H1 (cell line): Measurements from ENCODE around the gene COPZ1. TPM values are rescaled to one million over a fixed set of nuclear protein-coding genes. Genes with fewer than 3 reads are reported as not detected.
"Not testable (repeated sequence)": the region's sequence is repeated elsewhere in the genome, so short reads cannot be mapped to it uniquely, and the experiment has no call there.

Experiments
- CTCF ChIA-PET: fragments of 300-600 bp; sonication (Branson Sonifier 250); formaldehyde crosslinking; loops from one replicate; lab custom pipeline; 2021; ENCODE audit not compliant: partially characterized antibody; lab: Charles Lee
- POLR2A ChIA-PET: fragments of 300-600 bp; sonication (Branson Sonifier 250); formaldehyde crosslinking; loops from one replicate; lab custom pipeline; 2021; ENCODE audit warnings: inconsistent platforms; ENCODE audit not compliant: partially characterized antibody; lab: Charles Lee
- DNase-seq, 2 experiments: peaks; one replicate each; pipeline versions ENCODE4 v3.0.0 to v3.0.0-alpha.2; 2010 to 2022; ENCODE audit warnings: low spot score in 2 of 2, low read depth in 1 of 2, mixed read lengths in 1 of 2
- FAIRE-seq: peaks from 2 replicates; lab custom pipeline; 2011; peaks lifted over from hg19 to GRCh38; lab: Jason Lieb, UNC
- H2AFZ ChIP-seq: 2 replicates; pipeline ENCODE4 v1.8.1; 2012; ENCODE audit warnings: low read length, inconsistent platforms
- H2AK5ac ChIP-seq: 2 replicates; pipeline ENCODE4 v1.6.1; 2013; ENCODE audit warnings: low read depth, low read length
- H2BK120ac ChIP-seq: replicated peaks from 2 replicates; pipeline ENCODE3; 2013; ENCODE audit warnings: low read depth, low read length, inconsistent platforms
- H2BK12ac ChIP-seq: 2 replicates; pipeline ENCODE4 v1.6.1; 2013; ENCODE audit warnings: low read depth, low read length
- H2BK15ac ChIP-seq: 2 replicates; pipeline ENCODE4 v1.6.1; 2013; ENCODE audit warnings: low read length
- H2BK20ac ChIP-seq: 2 replicates; pipeline ENCODE4 v1.6.1; 2013; ENCODE audit warnings: low read length
- H2BK5ac ChIP-seq: 2 replicates; pipeline ENCODE4 v1.6.1; 2013; ENCODE audit warnings: low read depth, low read length
- H3K14ac ChIP-seq: 2 replicates; pipeline ENCODE4 v1.6.1; 2013; ENCODE audit warnings: inconsistent platforms; ENCODE audit not compliant: insufficient read length
- H3K18ac ChIP-seq: 2 replicates; pipeline ENCODE4 v1.6.1; 2013; ENCODE audit warnings: low read length; ENCODE audit errors: extremely low read depth
- H3K23ac ChIP-seq: 2 replicates; pipeline ENCODE4 v1.6.1; 2013; ENCODE audit warnings: inconsistent platforms; ENCODE audit not compliant: insufficient read length
- H3K23me2 ChIP-seq: 2 replicates; pipeline ENCODE4 v1.6.1; 2013; ENCODE audit warnings: low read depth, low read length
- H3K27ac ChIP-seq: 2 replicates; pipeline ENCODE4 v1.6.1; 2011; ENCODE audit warnings: low read depth, low read length, inconsistent platforms
- H3K27me3 ChIP-seq, 4 experiments: replicated peaks in 1 of 4; 1 replicate in 1 of 4; 2 replicates in 3 of 4; pipeline versions ENCODE4 v1.6.1 to v1.8.1; 2011 to 2013; ENCODE audit warnings: low read length in 3 of 4, mild to moderate bottlenecking in 3 of 4, inconsistent platforms in 2 of 4, mixed read lengths in 2 of 4, moderate library complexity in 1 of 4; ENCODE audit not compliant: control insufficient read depth in 3 of 4, insufficient read depth in 3 of 4; ENCODE audit errors: extremely low read depth in 1 of 4
- H3K36me3 ChIP-seq, 4 experiments: 2 replicates each; pipeline versions ENCODE4 v1.6.1 to v1.8.1; 2011 to 2013; ENCODE audit warnings: mild to moderate bottlenecking in 4 of 4, low read length in 3 of 4, moderate library complexity in 2 of 4, control low read depth in 1 of 4, inconsistent platforms in 1 of 4; ENCODE audit not compliant: insufficient read depth in 4 of 4, control insufficient read depth in 2 of 4
- H3K4ac ChIP-seq: replicated peaks from 2 replicates; pipeline ENCODE3; 2013; ENCODE audit warnings: low read length, low read depth, mixed read lengths, inconsistent platforms; ENCODE audit not compliant: insufficient read length
- H3K4me1 ChIP-seq, 4 experiments: replicated peaks in 1 of 4; 1 replicate in 1 of 4; 2 replicates in 3 of 4; pipeline versions ENCODE4 v1.6.1 to v1.8.1; 2011 to 2013; ENCODE audit warnings: low read length in 3 of 4, inconsistent platforms in 2 of 4, mixed read lengths in 1 of 4; ENCODE audit not compliant: insufficient read depth in 4 of 4, control insufficient read depth in 3 of 4
- H3K4me2 ChIP-seq, 2 experiments: 2 replicates each; pipeline versions ENCODE4 v1.6.1 to v1.8.1; 2011 to 2013; ENCODE audit warnings: low read depth in 2 of 2, low read length in 2 of 2, control low read depth in 1 of 2, inconsistent platforms in 1 of 2, mild to moderate bottlenecking in 1 of 2; ENCODE audit not compliant: insufficient read depth in 1 of 2
- H3K4me3 ChIP-seq, 4 experiments: fragments of 200-600, 300-600 bp in 1 of 4; sonication (generic), shearing (Covaris generic), sonication (Bioruptor Twin) in 1 of 4; 2 replicates each; pipeline versions ENCODE4 v1.5.1 to v1.8.1; 2011 to 2016; ENCODE audit warnings: low read length in 4 of 4, low read depth in 3 of 4, control low read depth in 2 of 4, inconsistent platforms in 2 of 4, mild to moderate bottlenecking in 2 of 4, mixed read lengths in 1 of 4, moderate library complexity in 1 of 4; ENCODE audit not compliant: insufficient read depth in 2 of 4; ENCODE audit errors: extremely low read depth in 1 of 4
- H3K56ac ChIP-seq: replicated peaks from 2 replicates; pipeline ENCODE3; 2013; ENCODE audit warnings: low read depth, mild to moderate bottlenecking, mixed read lengths, low read length, inconsistent platforms; ENCODE audit not compliant: insufficient read length
- H3K79me1 ChIP-seq: 2 replicates; pipeline ENCODE4 v1.6.1; 2013; ENCODE audit warnings: low read depth, low read length, control low read depth
- H3K79me2 ChIP-seq, 2 experiments: 2 replicates each; pipeline versions ENCODE4 v1.6.1 to v1.8.1; 2012 to 2013; ENCODE audit warnings: low read length in 2 of 2, mild to moderate bottlenecking in 2 of 2, inconsistent platforms in 1 of 2; ENCODE audit not compliant: insufficient read depth in 2 of 2, control insufficient read depth in 1 of 2
- H3K9ac ChIP-seq, 4 experiments: replicated peaks in 1 of 4; 1 replicate in 1 of 4; 2 replicates in 3 of 4; pipeline versions ENCODE4 v1.6.1 to v1.8.1; 2011 to 2013; ENCODE audit warnings: low read depth in 3 of 4, low read length in 3 of 4, control low read depth in 2 of 4, mild to moderate bottlenecking in 2 of 4, moderate library complexity in 2 of 4, inconsistent platforms in 1 of 4; ENCODE audit errors: extremely low read depth in 1 of 4
- H3K9me3 ChIP-seq, 2 experiments: 2 replicates each; pipeline versions ENCODE4 v1.6.1 to v1.8.1; 2012 to 2013; ENCODE audit warnings: mild to moderate bottlenecking in 2 of 2, moderate library complexity in 2 of 2, control low read depth in 1 of 2, inconsistent platforms in 1 of 2, low read depth in 1 of 2, low read length in 1 of 2, mixed read lengths in 1 of 2; ENCODE audit not compliant: insufficient read depth in 2 of 2
- H4K20me1 ChIP-seq, 2 experiments: replicated peaks in 1 of 2; 2 replicates each; pipeline versions ENCODE3 to v1.8.1; 2011 to 2013; ENCODE audit warnings: inconsistent platforms in 2 of 2, low read length in 2 of 2, mild to moderate bottlenecking in 1 of 2; ENCODE audit not compliant: insufficient read depth in 2 of 2, control insufficient read depth in 1 of 2
- H4K5ac ChIP-seq: 2 replicates; pipeline ENCODE4 v1.6.1; 2013; ENCODE audit warnings: low read length, low read depth, mixed read lengths, inconsistent platforms; ENCODE audit not compliant: insufficient read length
- H4K8ac ChIP-seq: 2 replicates; pipeline ENCODE4 v1.8.0; 2013; ENCODE audit warnings: mild to moderate bottlenecking, moderate library complexity, low read length, inconsistent platforms; ENCODE audit not compliant: insufficient read depth; ENCODE audit errors: extremely low read depth
- H4K91ac ChIP-seq: replicated peaks from 2 replicates; pipeline ENCODE3; 2013; ENCODE audit warnings: low read length, mixed read lengths, inconsistent platforms; ENCODE audit not compliant: insufficient read length
- WGBS, 2 experiments: shearing (Covaris generic) in 1 of 2; methylation state at CpG; one replicate each; pipeline versions ENCODE4 v1.1.6 to v1.1.7; 2013 to 2015; ENCODE audit warnings: low lambda C conversion rate in 2 of 2, mixed read lengths in 2 of 2, inconsistent platforms in 1 of 2, low coverage in 1 of 2, missing lambda C conversion rate in 1 of 2; ENCODE audit not compliant: insufficient replicate concordance in 2 of 2, insufficient coverage in 1 of 2, insufficient read length in 1 of 2; ENCODE audit errors: extremely low coverage in 1 of 2, missing lambda C conversion rate in 1 of 2; 5-methylcytosine and 5-hydroxymethylcytosine counted together
- polyA plus RNA-seq, 7 experiments: library from polyadenylated mRNA; depleted of rRNA in 3 of 7; stranded (reverse) in 5 of 7; unstranded in 2 of 7; fragments of >200 nt in 5 of 7; fragments of 200-250 nt in 2 of 7; gene quantifications; 1 replicate in 5 of 7; 2 replicates in 1 of 7; 4 replicates in 1 of 7; pipeline versions ENCODE4 v1.2.1 to v1.2.3, GENCODE V29; 2011 to 2013; ENCODE audit warnings: missing spikeins in 2 of 7, mixed read lengths in 2 of 7
- total RNA-seq: library from RNA; stranded (reverse); fragmentation: NEBNext Ultra II Directional; extraction: Animal tissue kit (Norgen Biotek cat#: 25700); gene quantifications from 2 replicates; pipeline ENCODE4 v1.2.1, GENCODE V29; 2021

The COPZ1 gene
- total and polyA plus RNA-seq, 2 of the 8 experiments (the other 6 are each of a cell fraction or from before 2014, with no cell fraction given) = 103 to 133 TPM

DNA sequence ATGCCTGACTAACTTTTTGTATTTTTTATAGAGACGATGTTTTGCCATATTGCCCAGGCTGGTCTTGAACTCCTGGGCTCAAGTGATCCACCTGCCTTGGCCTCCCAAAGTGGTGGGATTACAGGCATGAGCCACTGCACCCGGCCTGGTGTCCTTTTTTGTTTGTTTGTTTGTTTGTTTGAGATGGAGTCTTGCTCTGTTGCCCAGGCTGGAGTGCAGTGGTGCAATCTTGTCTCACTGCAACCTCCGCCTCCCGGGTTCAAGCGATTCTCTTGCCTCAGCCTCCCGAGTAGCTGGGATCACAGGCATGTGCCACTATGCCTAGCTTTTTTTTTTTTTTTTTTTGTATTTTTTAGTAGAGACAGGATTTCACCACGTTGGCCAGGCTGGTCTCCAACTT, 29.3 kb downstream of the COPZ1 start:
- not testable (repeated sequence) for H3K4me2 ChIP-seq, H2AFZ ChIP-seq, H2BK15ac ChIP-seq, H3K18ac ChIP-seq, H4K8ac ChIP-seq, H2BK120ac ChIP-seq, H3K4me3 ChIP-seq, H2BK12ac ChIP-seq, H4K91ac ChIP-seq, H2BK5ac ChIP-seq, H3K4ac ChIP-seq, FAIRE-seq, H3K79me1 ChIP-seq, H4K5ac ChIP-seq, H4K20me1 ChIP-seq, H3K14ac ChIP-seq, DNase-seq, H3K9ac ChIP-seq, H3K9me3 ChIP-seq, H2AK5ac ChIP-seq, H2BK20ac ChIP-seq, H3K36me3 ChIP-seq, H3K56ac ChIP-seq, H3K23ac ChIP-seq, H3K27ac ChIP-seq, H3K27me3 ChIP-seq, H3K79me2 ChIP-seq
- CTCF ChIA-PET = interaction anchor here (0.6 to 6.2 kb wide), 13 partner anchors 10 to 907 kb away, joined by 3 to 121 read pairs (median 6); partner anchors contain the start of gene COPZ1
- Histone ChIP-seq H3K23me2 (peaks cover 14% of the 10 kb centered on the region), H3K4me1 (peaks cover 34 to 77% (median 36%) of the 10 kb centered on the region in 4 experiments)
- 78% methylated on average over 3 of the region's 7 CpGs; no CpG with 5 or more reads in 1 of the 2 experiments for WGBS, 2 experiments
- POLR2A ChIA-PET = interaction anchor here (1.2 to 6.3 kb wide), 5 partner anchors 20 to 74 kb away, joined by 4 to 74 read pairs (median 49); partner anchors contain the start of genes CBX5 and HNRNPA1
